K562 (cell line): ENCODE measurements around the gene OR2F1. TPM values are rescaled to one million over a fixed set of nuclear protein-coding genes. Genes with fewer than 3 reads are reported as not detected.

Experiments used
- ATAC-seq: fragments of 200-7000 bp; cut with Tn5 transposase; 3 replicates; pipeline ENCODE4 v1.9.1; 2020; ENCODE audit warnings: moderate library complexity
- BruUV-seq: library from RNA; stranded (reverse); fragments of 400-500 nt; replicated peaks from 2 replicates; lab custom pipeline; 2021; lab: Mats Ljungman, UMichigan
- CTCF ChIA-PET: fragments of 300-600 bp; formaldehyde crosslinking; extraction: SDS; loops from one replicate; lab custom pipeline; 2021; ENCODE audit warnings: low intra/inter-chr PET ratio; lab: Yijun Ruan, JAX
- POLR2A ChIA-PET: fragments of 300-600, 350-650 bp; sonication (Branson Sonifier 250); formaldehyde crosslinking; extraction: SDS; loops from one replicate; lab custom pipeline; 2021; ENCODE audit warnings: antibody characterized with exemption, inconsistent platforms; lab: Yijun Ruan, JAX
- DNase-seq, 4 experiments: peaks; one replicate each; pipeline versions ENCODE4 v3.0.0 to v3.0.0-alpha.2; 2011 to 2018; ENCODE audit warnings: low spot score in 3 of 4, mixed read lengths in 3 of 4; ENCODE audit errors: extremely low read depth in 1 of 4
- FAIRE-seq: peaks from 2 replicates; lab custom pipeline; 2011; peaks lifted over from hg19 to GRCh38; lab: Jason Lieb, UNC
- H2AFZ ChIP-seq: 2 replicates; pipeline ENCODE4 v1.6.0; 2011; ENCODE audit warnings: low read depth, low read length, control low read depth, inconsistent platforms
- H3K27ac ChIP-seq: fragments of 200-600 bp; 3 replicates; pipeline ENCODE4 v1.8.0; 2011; ENCODE audit warnings: low read depth, mild to moderate bottlenecking, control low read depth, inconsistent platforms, low read length, moderate library complexity, mixed read lengths; ENCODE audit errors: extremely low read depth
- H3K27me3 ChIP-seq, 2 experiments: fragments of 300-600 bp in 1 of 2; 2 replicates in 1 of 2; 3 replicates in 1 of 2; pipeline versions ENCODE4 v1.6.0 to v1.8.0; 2011; ENCODE audit warnings: inconsistent platforms in 2 of 2, low read length in 2 of 2, mild to moderate bottlenecking in 1 of 2, mixed read lengths in 1 of 2, moderate library complexity in 1 of 2; ENCODE audit not compliant: control insufficient read depth in 2 of 2, insufficient read depth in 2 of 2
- H3K36me3 ChIP-seq: fragments of 300-600 bp; 3 replicates; pipeline ENCODE4 v1.8.0; 2011; ENCODE audit warnings: mild to moderate bottlenecking, low read length, inconsistent platforms; ENCODE audit not compliant: control insufficient read depth, insufficient read depth
- H3K4me1 ChIP-seq, 2 experiments: fragments of 200-600 bp in 1 of 2; replicated peaks in 1 of 2; 2 replicates in 1 of 2; 3 replicates in 1 of 2; pipeline versions ENCODE4 v1.5.1 to v1.8.0; 2011; ENCODE audit warnings: inconsistent platforms in 2 of 2, low read length in 2 of 2, mild to moderate bottlenecking in 1 of 2, mixed read lengths in 1 of 2, moderate library complexity in 1 of 2; ENCODE audit not compliant: control insufficient read depth in 2 of 2, insufficient read depth in 2 of 2
- H3K4me2 ChIP-seq: 2 replicates; pipeline ENCODE4 v1.6.1; 2011; ENCODE audit warnings: low read length, control low read depth, inconsistent platforms, mixed read lengths; ENCODE audit not compliant: insufficient read depth
- H3K4me3 ChIP-seq: fragments of 200-600 bp; sonication (generic), shearing (Covaris generic); 2 replicates; pipeline ENCODE4 v1.5.1; 2016; ENCODE audit warnings: control low read depth, inconsistent platforms
- H3K79me2 ChIP-seq: fragments of 200-600 bp; 3 replicates; pipeline ENCODE4 v1.8.0; 2011; ENCODE audit warnings: low read length, inconsistent platforms; ENCODE audit not compliant: control insufficient read depth, insufficient read depth
- H3K9ac ChIP-seq, 2 experiments: 2 replicates each; pipeline versions ENCODE4 v1.6.0 to v1.6.1; 2011; ENCODE audit warnings: low read depth in 2 of 2, low read length in 2 of 2, control low read depth in 1 of 2, inconsistent platforms in 1 of 2, mild to moderate bottlenecking in 1 of 2, mixed read lengths in 1 of 2; ENCODE audit not compliant: insufficient read depth in 1 of 2
- H3K9me1 ChIP-seq: one replicate; pipeline ENCODE4 v1.6.0; 2011; ENCODE audit warnings: inconsistent platforms, mild to moderate bottlenecking, low read length, moderate library complexity; ENCODE audit not compliant: control insufficient read depth, insufficient read depth
- H3K9me3 ChIP-seq: replicated peaks from 2 replicates; pipeline ENCODE4 v1.5.1; 2011; ENCODE audit warnings: low read depth, low read length, inconsistent platforms; ENCODE audit not compliant: control insufficient read depth, insufficient read depth
- H4K20me1 ChIP-seq: replicated peaks from 2 replicates; pipeline ENCODE4 v1.6.1; 2011; ENCODE audit warnings: low read length, inconsistent platforms, mixed read lengths; ENCODE audit not compliant: control insufficient read depth, insufficient read depth
- ASH1L ChIP-seq: fragments of 450-650 bp; IDR thresholded peaks from 2 replicates; pipeline ENCODE4 v1.6.1; 2018; ENCODE audit warnings: borderline replicate concordance, mild to moderate bottlenecking, low read depth; ENCODE audit not compliant: partially characterized antibody
- ATF3 ChIP-seq, 2 experiments: fragments of 450-650 bp in 1 of 2; sonication (generic) in 1 of 2; formaldehyde crosslinking in 1 of 2; IDR thresholded peaks in 1 of 2; conservative IDR thresholded peaks in 1 of 2; 2 replicates each; pipeline versions ENCODE4 v1.6.1 to v1.8.1; 2016 to 2023; ENCODE audit warnings: mild to moderate bottlenecking in 2 of 2, moderate library complexity in 2 of 2, inconsistent platforms in 1 of 2, missing genetic modification reagents in 1 of 2
- BMI1 ChIP-seq: fragments of 150-350 bp; IDR thresholded peaks from 2 replicates; pipeline ENCODE4 v1.6.1; 2014; ENCODE audit warnings: low read length
- HES1 ChIP-seq: fragments of 450-650 bp; IDR thresholded peaks from 2 replicates; pipeline ENCODE4 v1.6.1; 2016; ENCODE audit warnings: low read depth, mild to moderate bottlenecking, moderate library complexity
- MAX ChIP-seq: sonication (generic); formaldehyde crosslinking; IDR thresholded peaks from 2 replicates; pipeline ENCODE4 v1.9.0; 2022; ENCODE audit warnings: mild to moderate bottlenecking, missing genetic modification reagents
- MED1 ChIP-seq: sonication (generic); formaldehyde crosslinking; IDR thresholded peaks from 2 replicates; pipeline ENCODE4 v1.8.1; 2023; ENCODE audit warnings: missing genetic modification reagents, borderline replicate concordance
- MEIS2 ChIP-seq: fragments of 450-650 bp; IDR thresholded peaks from 2 replicates; pipeline ENCODE4 v1.6.1; 2014; ENCODE audit warnings: mild to moderate bottlenecking; ENCODE audit not compliant: partially characterized antibody
- NR0B1 ChIP-seq: fragments of 450-650 bp; IDR thresholded peaks from one replicate; pipeline ENCODE4 v1.6.1; 2018; ENCODE audit warnings: mild to moderate bottlenecking, moderate library complexity; ENCODE audit not compliant: partially characterized antibody
- PKNOX1 ChIP-seq: fragments of 450-650 bp; IDR thresholded peaks from 2 replicates; pipeline ENCODE4 v1.6.1; 2016
- SAFB ChIP-seq: fragments of 200-400 bp; formaldehyde crosslinking; IDR thresholded peaks from 2 replicates; pipeline ENCODE4 v1.6.1; 2017; ENCODE audit warnings: low read depth, low read length, borderline replicate concordance
- ZNF592 ChIP-seq: fragments of 450-650 bp; IDR thresholded peaks from 2 replicates; pipeline ENCODE4 v1.6.1; 2017; ENCODE audit warnings: antibody characterized with exemption, mild to moderate bottlenecking
- WGBS: fragments of 100-300 bp; shearing (Covaris generic); methylation state at CpG from one replicate; pipeline ENCODE4 v1.1.6; 2016; ENCODE audit warnings: low coverage, mixed read lengths; ENCODE audit not compliant: insufficient coverage; ENCODE audit errors: missing lambda C conversion rate; 5-methylcytosine and 5-hydroxymethylcytosine counted together
- in situ Hi-C: fragments of 300-500 bp; cut with MboI; formaldehyde crosslinking; loops from 4 replicates; pipeline ENCODE4 v1.15.0; 2018; ENCODE audit warnings: inconsistent platforms, mixed read lengths
- intact Hi-C: fragments of 100-400 bp; cut with micrococcal nuclease; formaldehyde crosslinking; loops from 2 replicates; pipeline ENCODE4 v1.14.2; 2022
- polyA plus RNA-seq, 8 experiments: library from polyadenylated mRNA; depleted of rRNA in 4 of 8; stranded (reverse) in 5 of 8; unstranded in 3 of 8; fragments of >200 nt; fragmentation: Nextera tagmentation in 2 of 8; fragmentation: Illumina TruSeq in 1 of 8; extraction: Ambion mirVana in 2 of 8; extraction: Trizol in 1 of 8; gene quantifications; 2 replicates each; pipeline versions ENCODE4 v1.2.1 to v1.2.3, GENCODE V29; 2011 to 2014; ENCODE audit warnings: inconsistent platforms in 1 of 8, missing spikeins in 1 of 8
- total RNA-seq, 7 experiments: library from RNA; depleted of rRNA in 6 of 7; stranded (reverse); fragments of >200 nt in 6 of 7; fragmentation: Illumina TruSeq in 2 of 7; extraction: Trizol in 2 of 7; gene quantifications; 2 replicates each; pipeline versions ENCODE4 v1.2.1 to v1.2.3, GENCODE V29; 2011 to 2021; ENCODE audit warnings: low replicate concordance in 1 of 7

Gene OR2F1
- total and polyA plus RNA-seq, 9 of the 15 experiments (the other 6 are each of a cell fraction or from before 2014, with no cell fraction given) = not detected

- Histone ChIP-seq H3K4me1 (no peaks in the 10 kb centered on the region), H3K9ac (no peak overlapping the region), H3K27me3 (peaks cover 0 to 2% of the 10 kb centered on the region in 2 experiments; a peak in 1 of 5 replicates), H3K4me2 (no peak overlapping the region), H3K79me2 (no peaks in the 10 kb centered on the region), H3K27ac (no peak overlapping the region), H3K4me3 (no peak overlapping the region), H3K9me3 (no peaks in the 10 kb centered on the region), H3K9me1 (no peaks in the 10 kb centered on the region), H4K20me1 (no peaks in the 10 kb centered on the region), H3K36me3 (no peaks in the 10 kb centered on the region), H2AFZ (no peak overlapping the region)
- in situ Hi-C loops = no loop called here
- FAIRE-seq = no peak
- intact Hi-C loops = loop anchor here (5.0 kb wide), 1 partner anchor 43 kb away; no protein-coding TSS in a partner anchor
- ChIA-PET POLR2A (interaction anchor here (0.8 to 1.2 kb wide), 2 partner anchors 13 to 18 kb away, joined by 3 to 4 read pairs; no protein-coding TSS in a partner anchor), CTCF (no interaction called here)
- peak; percentile 73; the same call in 2 of the 3 replicates for ATAC-seq
- WGBS = 0% methylated on average over 1 of the region's 1 CpG
- no peak for DNase-seq
- no TSS peak for BruUV-seq
- TF ChIP-seq BMI1 (no peak), MEIS2 (peak; percentile 10), MAX (CRISPR knock-in tag) (no peak), SAFB (no peak), PKNOX1 (peak; percentile 74), MED1 (CRISPR knock-in tag) (no peak), ZNF592 (no peak), ATF3 (IDR thresholded peaks at IDR 0.05) (peak; percentile 17; the same call in 1 of the 2 replicates), ATF3 (CRISPR knock-in tag; conservative IDR thresholded peaks at IDR 0.05) (no peak), HES1 (no peak), NR0B1 (no peak), ASH1L (no peak)
These were observed 25.3 kb upstream of the OR2F1 start for GRCh38 chr7:143929224-143929920.
